ENCODE results near the gene AJAP1. TPM values are rescaled to one million over a fixed set of nuclear protein-coding genes. Genes with fewer than 3 reads are reported as not detected.

Gene AJAP1
- total RNA-seq, 2 experiments from 2014 or later = not detected

- POLR2A ChIA-PET = no interaction called here
- H3K4me3 Mint-ChIP-seq = no peak overlapping the region
- no peaks in the 10 kb centered on the region for H3K36me3 Mint-ChIP-seq (ENCODE audit: low read depth)
- CTCF ChIA-PET = no interaction called here
- no peak overlapping the region for H3K27ac Mint-ChIP-seq
- ATAC-seq (no peak), DNase-seq (no peak)
- H3K9me3 Mint-ChIP-seq (ENCODE audit: insufficient read depth) = peaks cover 12% of the 10 kb centered on the region
- no peaks in the 10 kb centered on the region for H3K27me3 Mint-ChIP-seq (ENCODE audit: low read depth)
- H3K4me1 Mint-ChIP-seq (ENCODE audit: low read depth) = no peaks in the 10 kb centered on the region
These were observed 107.7 kb downstream of the AJAP1 start for GRCh38 chr1:4762146-4762545.

GRCh38 chr1:4767308-4767707 lies 112.9 kb downstream of the AJAP1 start:
- ChIA-PET CTCF (no interaction called here), POLR2A (no interaction called here)
- DNase-seq = no peak
- H3K4me1 Mint-ChIP-seq (ENCODE audit: low read depth) = no peaks in the 10 kb centered on the region
- H3K9me3 Mint-ChIP-seq (ENCODE audit: insufficient read depth) = no peaks in the 10 kb centered on the region
- no peak overlapping the region for H3K4me3 Mint-ChIP-seq
- H3K27ac Mint-ChIP-seq = no peak overlapping the region
- no peaks in the 10 kb centered on the region for H3K36me3 Mint-ChIP-seq (ENCODE audit: low read depth)
- ATAC-seq = no peak
- H3K27me3 Mint-ChIP-seq (ENCODE audit: low read depth) = no peaks in the 10 kb centered on the region

GRCh38 chr1:4768553-4768952 lies 114.1 kb downstream of the AJAP1 start:
- Mint-ChIP-seq H3K27ac (no peak overlapping the region), H3K36me3 (ENCODE audit: low read depth) (no peaks in the 10 kb centered on the region), H3K27me3 (ENCODE audit: low read depth) (no peaks in the 10 kb centered on the region), H3K9me3 (ENCODE audit: insufficient read depth) (no peaks in the 10 kb centered on the region), H3K4me3 (no peak overlapping the region), H3K4me1 (ENCODE audit: low read depth) (no peaks in the 10 kb centered on the region)
- CTCF ChIA-PET = no interaction called here
- ATAC-seq (no peak), DNase-seq (no peak)
- POLR2A ChIA-PET = no interaction called here

GRCh38 chr1:4769516-4770280 lies 115.3 kb downstream of the AJAP1 start:
- no peak for ATAC-seq
- ChIA-PET POLR2A (no interaction called here), CTCF (no interaction called here)
- no peaks in the 10 kb centered on the region for H3K4me1 Mint-ChIP-seq (ENCODE audit: low read depth)
- H3K9me3 Mint-ChIP-seq (ENCODE audit: insufficient read depth) = no peaks in the 10 kb centered on the region
- H3K36me3 Mint-ChIP-seq (ENCODE audit: low read depth) = no peaks in the 10 kb centered on the region
- H3K27me3 Mint-ChIP-seq (ENCODE audit: low read depth) = no peaks in the 10 kb centered on the region
- no peak for DNase-seq
- no peak overlapping the region for H3K4me3 Mint-ChIP-seq
- no peak overlapping the region for H3K27ac Mint-ChIP-seq

- DNase-seq (no peak), ATAC-seq (no peak)
- POLR2A ChIA-PET = no interaction called here
- H3K4me3 Mint-ChIP-seq = no peak overlapping the region
- H3K4me1 Mint-ChIP-seq (ENCODE audit: low read depth) = no peaks in the 10 kb centered on the region
- no peak overlapping the region for H3K27ac Mint-ChIP-seq
- CTCF ChIA-PET = no interaction called here
- H3K36me3 Mint-ChIP-seq (ENCODE audit: low read depth) = no peaks in the 10 kb centered on the region
- no peaks in the 10 kb centered on the region for H3K9me3 Mint-ChIP-seq (ENCODE audit: insufficient read depth)
- H3K27me3 Mint-ChIP-seq (ENCODE audit: low read depth) = no peaks in the 10 kb centered on the region
These were observed 116.3 kb downstream of the AJAP1 start for GRCh38 chr1:4770713-4771112.

GRCh38 chr1:4771267-4771666 lies 116.9 kb downstream of the AJAP1 start:
- no peak overlapping the region for H3K4me3 Mint-ChIP-seq
- CTCF ChIA-PET = no interaction called here
- no peaks in the 10 kb centered on the region for H3K4me1 Mint-ChIP-seq (ENCODE audit: low read depth)

GRCh38 chr1:4771721-4772120 lies 117.3 kb downstream of the AJAP1 start:
- Mint-ChIP-seq H3K27ac (no peak overlapping the region), H3K4me1 (ENCODE audit: low read depth) (no peaks in the 10 kb centered on the region), H3K4me3 (no peak overlapping the region), H3K9me3 (ENCODE audit: insufficient read depth) (no peaks in the 10 kb centered on the region), H3K27me3 (ENCODE audit: low read depth) (no peaks in the 10 kb centered on the region), H3K36me3 (ENCODE audit: low read depth) (no peaks in the 10 kb centered on the region)
- POLR2A ChIA-PET = no interaction called here
- CTCF ChIA-PET = no interaction called here
- ATAC-seq (no peak), DNase-seq (no peak)

More at GRCh38 chr1:4771267-4771666, 116.9 kb downstream of the AJAP1 start:
- Mint-ChIP-seq H3K36me3 (ENCODE audit: low read depth) (no peaks in the 10 kb centered on the region), H3K27ac (no peak overlapping the region), H3K9me3 (ENCODE audit: insufficient read depth) (no peaks in the 10 kb centered on the region), H3K27me3 (ENCODE audit: low read depth) (no peaks in the 10 kb centered on the region)
- POLR2A ChIA-PET = no interaction called here
- DNase-seq = no peak
- ATAC-seq = no peak

- ChIA-PET CTCF (no interaction called here), POLR2A (no interaction called here)
- DNase-seq = no peak
- Mint-ChIP-seq H3K4me3 (no peak overlapping the region), H3K36me3 (ENCODE audit: low read depth) (no peaks in the 10 kb centered on the region), H3K4me1 (ENCODE audit: low read depth) (no peaks in the 10 kb centered on the region), H3K27me3 (ENCODE audit: low read depth) (no peaks in the 10 kb centered on the region), H3K27ac (no peak overlapping the region), H3K9me3 (ENCODE audit: insufficient read depth) (no peaks in the 10 kb centered on the region)
- ATAC-seq = no peak
These were observed 118.0 kb downstream of the AJAP1 start for GRCh38 chr1:4772294-4773010.

GRCh38 chr1:4773226-4773625 lies 118.8 kb downstream of the AJAP1 start:
- CTCF ChIA-PET = no interaction called here
- Mint-ChIP-seq H3K27me3 (ENCODE audit: low read depth) (no peaks in the 10 kb centered on the region), H3K4me1 (ENCODE audit: low read depth) (no peaks in the 10 kb centered on the region), H3K9me3 (ENCODE audit: insufficient read depth) (no peaks in the 10 kb centered on the region), H3K27ac (no peak overlapping the region), H3K36me3 (ENCODE audit: low read depth) (no peaks in the 10 kb centered on the region), H3K4me3 (no peak overlapping the region)
- DNase-seq (no peak), ATAC-seq (no peak)
- POLR2A ChIA-PET = no interaction called here

GRCh38 chr1:4775506-4775905 lies 121.1 kb downstream of the AJAP1 start:
- Mint-ChIP-seq H3K27ac (no peak overlapping the region), H3K4me1 (ENCODE audit: low read depth) (no peaks in the 10 kb centered on the region), H3K27me3 (ENCODE audit: low read depth) (no peaks in the 10 kb centered on the region), H3K36me3 (ENCODE audit: low read depth) (no peaks in the 10 kb centered on the region), H3K4me3 (no peak overlapping the region), H3K9me3 (ENCODE audit: insufficient read depth) (no peaks in the 10 kb centered on the region)
- ATAC-seq (no peak), DNase-seq (no peak)
- ChIA-PET POLR2A (no interaction called here), CTCF (no interaction called here)

- Mint-ChIP-seq H3K36me3 (ENCODE audit: low read depth) (no peaks in the 10 kb centered on the region), H3K4me1 (ENCODE audit: low read depth) (no peaks in the 10 kb centered on the region)
These were observed 123.6 kb downstream of the AJAP1 start for GRCh38 chr1:4778056-4778455.

GRCh38 chr1:4781646-4782045 lies 127.2 kb downstream of the AJAP1 start:
- Mint-ChIP-seq H3K27me3 (ENCODE audit: low read depth) (no peaks in the 10 kb centered on the region), H3K27ac (no peak overlapping the region), H3K4me1 (ENCODE audit: low read depth) (no peaks in the 10 kb centered on the region), H3K4me3 (no peak overlapping the region), H3K9me3 (ENCODE audit: insufficient read depth) (no peaks in the 10 kb centered on the region), H3K36me3 (ENCODE audit: low read depth) (no peaks in the 10 kb centered on the region)
- CTCF ChIA-PET = no interaction called here
- ATAC-seq (no peak), DNase-seq (no peak)
- POLR2A ChIA-PET = no interaction called here

More at GRCh38 chr1:4778056-4778455, 123.6 kb downstream of the AJAP1 start:
- ChIA-PET CTCF (no interaction called here), POLR2A (no interaction called here)
- H3K9me3 Mint-ChIP-seq (ENCODE audit: insufficient read depth) = no peaks in the 10 kb centered on the region
- ATAC-seq = no peak
- no peak overlapping the region for H3K27ac Mint-ChIP-seq
- no peak for DNase-seq
- no peaks in the 10 kb centered on the region for H3K27me3 Mint-ChIP-seq (ENCODE audit: low read depth)
- H3K4me3 Mint-ChIP-seq = no peak overlapping the region

GRCh38 chr1:4784761-4785160 lies 130.4 kb downstream of the AJAP1 start:
- Mint-ChIP-seq H3K4me1 (ENCODE audit: low read depth) (no peaks in the 10 kb centered on the region), H3K9me3 (ENCODE audit: insufficient read depth) (no peaks in the 10 kb centered on the region), H3K36me3 (ENCODE audit: low read depth) (no peaks in the 10 kb centered on the region), H3K27me3 (ENCODE audit: low read depth) (no peaks in the 10 kb centered on the region), H3K27ac (no peak overlapping the region), H3K4me3 (no peak overlapping the region)
- ATAC-seq (no peak), DNase-seq (no peak)
- ChIA-PET POLR2A (no interaction called here), CTCF (no interaction called here)

All from activated CD8-positive, alpha-beta T cell treated with anti-CD3 and anti-CD28 coated beads, Interleukin-2, amount 10 ng/mL, durations not matched to agents 7 days and 5 days (primary cell).